Uterus (tissue), 2 donors: Measurements from ENCODE around the gene KASH5.

Experiments used
- CTCF ChIP-seq, 4 experiments: fragments of 200-600 bp in 2 of 4; fragments of 450-650 bp in 2 of 4; sonication (generic) in 2 of 4; IDR thresholded peaks; one replicate each; pipeline ENCODE4 v1.5.1; 2016 to 2019; ENCODE audit warnings: antibody characterized with exemption in 4 of 4, mild to moderate bottlenecking in 2 of 4, moderate library complexity in 1 of 4
- POLR2A ChIP-seq, 2 donors: fragments of 450-650 bp; IDR thresholded peaks; one replicate each; pipeline ENCODE4 v1.6.1; 2016; ENCODE audit warnings: antibody characterized with exemption in 2 of 2, mild to moderate bottlenecking in 1 of 2, moderate library complexity in 1 of 2

DNA sequence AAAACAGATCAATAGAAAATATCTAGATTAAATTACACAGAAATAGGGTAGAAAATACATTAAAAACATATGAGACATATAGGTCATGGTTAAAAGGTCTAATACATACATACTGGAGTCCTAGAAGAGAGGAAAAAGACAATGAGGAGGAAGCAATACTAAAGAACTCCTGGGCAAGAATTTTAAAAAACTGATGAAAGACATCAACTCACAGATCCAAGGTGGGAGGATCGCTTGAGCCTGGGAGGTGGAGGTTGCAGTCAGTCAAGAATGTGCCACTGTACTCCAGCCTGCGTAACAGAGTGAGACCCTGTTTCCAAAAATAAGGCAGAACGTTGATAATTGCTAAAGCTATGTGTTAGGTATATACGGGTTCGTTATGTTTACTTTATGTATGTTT lies 5.4 kb upstream of the KASH5 start:
- no peak for TF ChIP-seq CTCF (IDR thresholded peaks at IDR 0.05)
- TF ChIP-seq POLR2A (IDR thresholded peaks at IDR 0.05) = no peak
